Muscle of arm (tissue), 12 donors: Measurements from ENCODE around the gene ST3GAL4. TPM values are rescaled to one million over a fixed set of nuclear protein-coding genes. Genes with fewer than 3 reads are reported as not detected.
"Not testable (repeated sequence)": the region's sequence is repeated elsewhere in the genome, so short reads cannot be mapped to it uniquely, and the experiment has no call there.

Experiments used
- DNase-seq: peaks from one replicate; pipeline ENCODE4 v3.0.0-alpha.2; 2013
- polyA plus RNA-seq, 12 donors: library from polyadenylated mRNA; unstranded; fragments of 120-200 nt; gene quantifications; one replicate each; pipeline ENCODE4 v1.2.1, GENCODE V29; 2013; ENCODE audit not compliant: insufficient read length in 12 of 12

The ST3GAL4 gene
- polyA plus RNA-seq, 12 donors: 15.3 to 29.7 (median 25.2) TPM; not detected in 1

DNA sequence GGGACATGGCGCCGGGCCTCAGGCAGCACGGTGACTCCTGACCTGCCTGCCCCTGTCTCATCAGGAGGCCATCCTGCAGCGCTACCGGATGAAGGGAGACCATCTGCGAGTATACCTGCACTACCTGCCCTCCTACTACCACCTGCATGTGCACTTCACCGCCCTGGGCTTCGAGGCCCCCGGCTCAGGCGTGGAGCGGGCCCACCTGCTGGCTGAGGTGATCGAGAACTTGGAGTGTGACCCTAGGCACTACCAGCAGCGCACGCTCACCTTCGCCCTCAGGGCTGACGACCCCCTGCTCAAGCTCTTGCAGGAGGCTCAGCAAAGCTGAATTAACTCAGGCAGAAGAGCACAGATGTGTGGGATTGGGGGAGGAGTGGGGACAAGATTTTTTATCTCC lies 10.2 kb upstream of the ST3GAL4 start:
- DNase-seq: no peak

DNA sequence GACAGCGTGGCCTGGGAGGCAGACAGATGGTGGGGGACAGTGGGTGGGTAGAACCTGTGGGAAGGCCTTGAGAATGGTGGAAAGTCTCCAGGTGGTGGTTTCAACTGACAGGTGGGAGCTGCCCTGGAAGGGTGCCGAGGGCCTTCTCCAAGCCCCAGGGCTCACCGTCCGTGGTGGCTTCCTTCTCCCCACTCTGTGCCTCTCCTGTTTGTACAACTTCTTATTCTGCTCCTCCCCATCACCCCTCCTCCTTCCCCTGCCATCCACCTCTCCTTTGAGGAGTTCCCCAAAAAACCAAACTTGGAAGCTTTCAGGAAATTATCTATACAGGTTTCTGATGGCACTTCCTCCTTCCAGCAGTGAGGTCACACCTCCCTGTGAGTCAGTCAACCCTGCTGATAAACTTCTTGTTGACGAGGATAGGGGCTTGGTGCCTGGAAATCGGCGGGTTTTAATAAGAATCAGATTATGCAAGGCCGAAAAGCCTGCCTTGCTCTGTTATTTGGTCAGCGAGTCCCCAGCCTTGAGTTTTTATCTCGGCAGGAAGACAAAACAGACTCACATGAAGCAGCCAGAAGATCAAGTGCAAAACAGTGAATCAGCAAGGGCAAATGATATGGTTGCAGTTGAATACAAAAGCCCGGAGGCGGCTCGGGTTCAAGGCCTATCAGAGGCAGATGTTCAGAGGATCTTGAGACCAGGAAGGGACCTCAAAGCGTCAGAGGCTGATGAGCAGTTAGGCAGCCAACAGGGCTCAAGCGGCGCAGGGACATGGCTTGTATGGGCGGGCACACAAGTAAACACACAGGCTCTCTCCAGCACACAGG lies 9.5 kb upstream of the ST3GAL4 start:
- no peak for DNase-seq

DNA sequence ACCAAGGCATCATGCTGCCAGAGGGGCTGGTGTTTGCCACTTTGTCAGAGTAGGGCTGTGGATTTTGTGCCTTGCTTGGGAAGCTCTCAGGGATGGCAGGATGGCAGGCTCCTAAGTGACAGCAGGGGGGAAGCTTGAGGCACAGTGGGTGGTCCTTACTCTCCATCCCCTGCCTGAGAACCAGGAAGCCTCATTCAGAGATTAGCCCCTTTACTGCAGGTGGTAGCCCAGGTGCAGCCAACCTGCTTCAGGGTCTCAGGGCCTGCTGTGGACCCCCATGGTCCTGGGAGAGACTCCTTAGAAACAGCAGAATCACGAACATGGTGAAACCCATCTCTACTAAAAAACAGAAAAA lies 8.9 kb upstream of the ST3GAL4 start:
- DNase-seq: no peak

DNA sequence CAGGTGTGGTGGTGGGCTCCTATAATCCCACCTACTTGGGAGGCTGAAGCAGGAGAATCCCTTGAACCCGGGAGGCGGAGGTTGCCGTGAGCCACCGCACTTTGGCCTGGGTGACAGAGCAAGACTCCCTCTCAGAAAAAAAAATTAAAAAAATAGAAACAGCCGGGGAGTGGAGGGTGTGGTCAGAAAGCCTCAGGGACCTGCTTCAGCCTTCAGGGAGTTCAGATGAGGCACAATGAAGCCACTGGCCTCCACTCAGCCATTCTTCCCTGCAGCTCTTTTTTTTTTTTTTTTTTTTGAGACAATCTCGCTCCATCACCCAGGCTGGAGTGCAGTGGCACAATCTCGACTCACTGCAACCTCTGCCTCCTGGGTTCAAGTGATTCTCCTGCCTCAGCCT lies 8.5 kb upstream of the ST3GAL4 start:
- not testable (repeated sequence) for DNase-seq

DNA sequence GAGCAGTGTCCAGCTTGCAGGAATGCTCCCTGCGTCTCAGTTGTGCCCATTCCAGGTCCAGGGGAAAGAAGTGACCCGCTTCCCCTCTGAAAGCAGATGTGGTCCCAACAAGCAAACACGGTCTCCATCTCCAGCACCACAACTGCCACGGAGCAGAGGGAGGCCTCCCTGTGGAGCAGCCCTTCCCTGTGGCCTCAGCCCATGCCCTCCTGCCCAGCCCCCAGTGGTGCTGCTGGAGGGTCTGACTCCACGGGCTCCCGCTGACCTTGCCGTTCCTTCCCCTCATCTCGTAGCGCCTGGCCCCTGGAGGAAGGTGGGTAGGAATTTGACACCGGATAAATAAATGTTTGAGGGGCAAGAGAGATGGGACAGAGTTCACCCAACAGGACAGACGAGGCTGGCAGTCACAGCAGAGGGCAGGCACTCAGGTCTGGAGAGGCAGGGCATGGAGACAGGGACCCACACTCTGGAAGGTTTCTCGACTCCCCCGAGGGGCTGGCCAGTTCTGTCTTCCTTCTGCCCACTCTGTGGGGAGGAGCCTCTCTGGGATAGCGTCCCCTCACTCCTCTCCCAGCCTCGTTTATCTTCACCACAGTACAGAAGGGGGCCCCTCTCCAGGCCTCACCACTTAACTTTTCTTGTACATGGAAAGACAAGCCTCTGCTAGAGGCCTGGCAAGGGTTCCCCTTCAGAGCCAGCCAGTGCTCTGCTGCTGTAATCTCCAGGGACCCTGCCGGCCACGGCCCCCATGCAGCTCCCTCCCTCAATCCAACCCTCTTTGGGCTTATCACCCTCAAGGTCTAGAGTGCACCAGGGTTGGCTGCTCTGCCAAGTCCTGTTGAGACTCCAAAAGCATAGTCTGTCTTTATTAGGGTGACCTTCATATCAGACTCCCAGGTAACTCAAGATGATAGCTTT lies 7.5 kb upstream of the ST3GAL4 start:
- DNase-seq: no peak

DNA sequence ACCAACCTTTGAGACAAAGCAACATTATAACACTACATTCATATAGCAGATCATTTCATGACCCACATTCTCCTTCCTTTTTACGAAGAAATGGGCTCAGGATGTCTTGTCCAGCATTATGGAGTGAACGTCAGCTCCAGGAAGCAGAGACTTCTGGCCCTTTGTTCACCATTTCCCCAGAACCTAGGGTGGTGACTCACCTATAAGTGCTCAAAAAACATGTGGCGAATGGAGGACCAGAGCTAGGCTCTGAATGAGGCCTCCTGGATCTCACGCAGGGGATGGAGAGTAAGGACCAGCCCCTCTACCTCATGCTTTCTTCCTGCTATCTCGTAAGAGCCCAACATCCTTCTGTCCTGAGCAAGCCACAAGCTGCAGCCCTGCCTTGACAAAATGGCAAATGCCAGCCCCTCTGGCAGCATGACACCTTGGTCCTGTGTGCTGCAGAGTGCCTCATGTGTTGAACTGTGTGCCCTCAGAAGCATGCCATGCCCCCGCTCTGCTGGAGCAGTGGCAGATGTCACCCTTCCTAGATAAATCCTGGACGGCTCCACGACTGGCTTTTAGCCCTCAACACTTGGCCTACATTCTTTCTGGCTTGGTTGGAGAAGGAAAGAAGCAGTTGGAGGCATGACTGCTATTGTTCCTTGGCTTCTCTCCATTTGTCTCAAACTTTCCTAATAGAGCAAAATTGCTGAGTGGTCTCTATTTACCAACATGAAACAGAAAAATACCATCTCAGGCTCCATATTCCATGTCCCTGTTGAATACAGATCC lies 6.5 kb upstream of the ST3GAL4 start:
- peak; percentile 74 for DNase-seq

DNA sequence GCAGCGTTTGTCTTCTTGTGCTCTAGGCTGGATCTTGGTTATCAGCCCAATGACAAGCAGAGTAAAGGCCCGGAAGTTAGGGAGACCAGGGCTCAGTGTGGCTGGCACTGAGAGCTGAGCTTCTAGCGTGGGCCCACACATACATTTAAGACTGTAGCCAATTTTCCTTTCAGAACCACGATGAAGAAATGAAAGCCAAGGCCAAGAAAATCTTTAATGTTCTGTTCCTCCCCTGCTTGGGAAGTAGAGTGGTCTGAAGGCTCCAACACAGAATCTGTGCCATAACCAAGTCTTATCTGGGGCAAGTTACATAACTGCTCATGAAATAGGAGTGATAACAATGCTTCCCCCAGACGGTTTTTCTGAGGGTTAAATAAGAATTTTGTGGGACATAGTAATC lies 4.7 kb upstream of the ST3GAL4 start:
- DNase-seq: no peak

DNA sequence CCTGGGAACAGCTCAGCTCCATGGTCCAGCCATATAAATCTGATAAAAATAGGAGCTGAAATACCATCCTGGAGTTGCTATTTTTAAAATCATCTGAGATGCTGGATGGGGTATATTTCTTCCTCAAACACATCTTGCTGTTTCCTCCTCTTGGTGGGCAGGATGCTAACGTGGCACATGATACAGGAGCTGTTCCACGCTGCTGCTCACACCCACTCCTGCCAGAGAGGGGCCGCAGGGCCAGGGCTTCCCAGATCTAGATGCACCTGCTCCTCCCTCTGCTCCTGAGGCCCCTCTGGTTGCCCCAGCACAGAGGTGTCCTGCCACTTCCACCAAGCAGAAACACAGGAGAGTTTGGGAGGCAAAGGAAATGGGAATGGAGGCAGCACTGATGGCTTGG lies 3.3 kb upstream of the ST3GAL4 start:
- DNase-seq: no peak

DNA sequence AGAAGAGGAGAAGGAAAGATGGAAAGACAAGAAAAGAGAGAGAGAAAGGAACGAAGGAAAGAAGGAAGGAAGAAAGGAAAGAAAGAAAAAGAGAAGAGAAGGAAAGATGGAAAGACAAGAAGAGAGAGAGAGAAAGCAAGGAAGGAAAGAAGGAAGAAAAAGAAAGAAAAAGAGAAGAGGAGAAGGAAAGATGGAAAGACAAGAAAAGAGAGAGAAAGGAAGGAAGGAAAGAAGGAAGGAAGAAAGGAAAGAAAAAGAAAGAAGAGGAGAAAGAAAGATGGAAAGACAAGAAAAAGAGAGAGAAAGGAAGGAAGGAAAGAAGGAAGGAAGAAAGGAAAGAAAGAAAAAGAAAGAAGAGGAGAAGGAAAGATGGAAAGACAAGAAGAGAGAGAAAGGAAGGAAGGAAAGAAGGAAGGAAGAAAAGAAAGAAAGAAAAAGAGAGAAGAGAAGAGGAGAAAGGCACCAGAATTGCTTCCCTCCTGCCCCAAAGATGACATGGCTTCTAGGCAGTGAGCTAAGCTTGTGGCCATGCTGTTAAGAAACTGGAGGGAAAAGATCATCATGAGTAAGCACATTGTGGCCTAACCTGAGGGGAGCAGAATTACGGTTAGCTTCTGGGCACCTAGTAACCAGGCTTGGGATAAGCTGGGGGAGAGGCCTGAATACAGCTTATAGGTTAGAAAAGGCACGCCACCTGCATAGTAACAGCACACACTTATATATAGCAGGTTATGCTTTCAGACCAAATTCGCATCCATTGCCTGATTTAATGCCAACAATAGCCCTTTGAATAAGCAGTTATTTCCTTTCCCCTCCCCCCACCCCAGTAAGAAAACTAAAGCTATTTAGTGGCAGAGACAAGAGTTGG lies 2.3 kb upstream of the ST3GAL4 start:
- no peak for DNase-seq

DNA sequence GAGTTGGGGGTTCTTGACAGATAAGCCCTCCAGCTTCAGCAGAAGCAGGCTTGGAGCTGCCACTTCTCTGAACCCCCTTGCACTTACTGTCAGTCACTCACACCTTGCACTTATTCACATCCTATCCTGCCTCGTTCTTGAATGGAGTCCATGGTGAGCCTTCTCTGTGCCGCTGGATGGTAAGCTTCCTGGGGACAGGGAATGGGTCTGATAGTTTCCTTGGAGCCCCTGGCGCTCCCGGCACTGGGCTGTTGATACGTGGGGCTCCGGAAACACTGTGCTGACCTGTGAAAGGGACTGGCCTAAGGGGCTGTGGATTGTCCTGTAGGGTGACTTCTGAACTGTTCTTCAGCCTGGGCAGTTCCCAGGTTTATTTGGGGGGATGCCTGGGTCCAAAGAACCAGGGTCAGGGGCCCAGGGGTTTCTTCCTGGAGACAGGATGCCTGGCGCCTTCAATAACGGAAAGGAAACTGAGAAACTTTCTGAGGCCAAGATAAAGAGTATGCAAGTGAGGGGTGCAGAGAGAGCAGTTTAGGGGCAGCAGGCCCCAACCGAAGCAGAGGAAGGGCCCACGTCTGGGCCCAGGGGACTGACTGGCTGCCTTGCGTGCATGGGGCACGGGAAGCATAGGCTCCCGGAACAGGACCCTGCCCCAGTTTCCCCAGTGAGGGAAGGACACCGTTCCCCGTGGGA lies 709 bp upstream of the ST3GAL4 start:
- DNase-seq: no peak

DNA sequence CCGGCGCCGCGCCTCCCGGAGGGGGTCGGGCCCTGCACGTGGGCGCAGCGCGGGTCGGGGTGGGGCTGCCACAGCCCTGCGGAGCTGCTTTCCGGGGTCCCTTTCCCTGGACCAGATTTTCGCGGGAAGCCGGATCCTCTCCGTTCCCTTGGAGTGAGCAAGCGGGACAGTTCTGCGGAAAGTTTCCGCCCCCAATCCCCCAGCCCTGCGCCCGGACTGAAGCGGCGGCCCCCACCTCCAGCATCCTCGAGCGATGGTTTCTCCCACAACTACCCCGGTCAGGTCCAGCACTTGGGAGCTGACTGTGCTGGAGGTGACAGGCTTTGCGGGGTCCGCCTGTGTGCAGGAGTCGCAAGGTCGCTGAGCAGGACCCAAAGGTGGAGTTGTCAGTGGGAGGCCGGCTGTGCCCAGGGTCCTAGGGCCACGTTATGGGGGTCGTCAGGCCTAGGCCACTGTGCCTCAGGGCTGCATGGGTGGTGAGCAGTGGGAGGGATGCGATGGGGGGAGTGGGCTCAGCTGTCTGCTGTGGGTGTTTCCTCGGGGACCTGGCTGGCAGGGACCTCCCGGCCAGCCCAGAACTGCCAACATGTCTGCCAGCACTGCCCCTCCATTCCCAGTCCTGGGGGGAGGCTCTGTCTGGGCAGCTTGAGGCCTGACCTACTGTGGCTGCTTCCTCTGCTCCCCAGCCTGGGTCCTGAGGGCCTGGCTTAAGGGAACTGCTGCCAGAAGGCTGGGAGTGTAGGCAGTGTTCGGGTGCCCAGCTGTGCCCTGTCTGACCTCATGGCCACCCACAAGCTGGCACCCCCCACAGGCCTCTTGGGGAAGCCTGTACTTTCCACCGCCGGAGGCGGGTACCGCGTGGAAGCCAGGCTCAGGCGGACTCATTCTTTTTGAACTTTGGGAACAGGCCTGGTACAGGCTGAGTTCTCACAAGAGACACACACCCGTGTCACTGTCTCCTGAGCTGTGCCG lies 726 bp downstream of the ST3GAL4 start:
- no peak for DNase-seq

DNA sequence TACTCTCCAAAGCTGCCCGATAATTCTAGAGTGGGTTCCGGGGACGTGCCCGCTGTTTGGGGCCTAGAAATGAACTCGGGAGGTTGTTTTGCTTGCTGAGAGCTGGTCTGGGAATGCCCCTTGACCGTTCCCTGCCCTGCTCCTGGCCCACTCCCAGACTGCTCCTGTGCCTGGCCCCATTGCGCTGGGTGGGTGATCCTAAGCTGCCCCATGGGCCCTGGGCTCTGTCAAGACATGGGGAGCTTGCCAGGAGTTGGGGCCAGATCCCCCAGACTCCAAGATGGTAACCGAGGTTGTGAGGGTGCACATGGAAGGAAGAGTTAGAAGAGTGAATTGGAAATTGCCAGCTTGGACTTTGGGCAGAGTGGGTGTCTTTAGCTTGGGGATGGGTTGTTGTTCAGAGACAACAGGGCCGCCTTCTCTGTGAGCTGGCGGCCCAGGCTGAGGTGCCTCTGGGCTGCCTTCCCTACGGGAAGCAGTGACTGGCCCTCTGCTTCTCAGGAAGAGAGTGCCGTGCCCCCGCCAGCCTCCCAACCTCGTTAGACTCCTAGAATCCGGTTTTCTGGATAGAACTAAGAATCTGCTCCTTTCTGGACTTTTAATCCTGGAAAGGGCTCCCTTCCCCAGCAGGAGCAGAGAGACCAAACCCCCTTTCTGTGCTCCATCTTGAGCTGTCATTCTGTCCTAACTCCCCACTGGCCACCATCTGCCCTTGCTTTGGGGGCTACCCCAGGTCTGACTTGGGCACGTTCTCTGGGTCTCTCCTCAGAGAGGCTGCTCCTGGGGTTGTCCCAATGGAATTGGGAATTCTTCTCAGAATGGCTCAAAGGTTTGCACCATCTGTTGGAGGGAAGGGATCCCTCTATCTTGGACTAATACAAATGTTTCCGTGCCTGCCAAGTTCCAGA lies 1.8 kb downstream of the ST3GAL4 start:
- DNase-seq: no peak

DNA sequence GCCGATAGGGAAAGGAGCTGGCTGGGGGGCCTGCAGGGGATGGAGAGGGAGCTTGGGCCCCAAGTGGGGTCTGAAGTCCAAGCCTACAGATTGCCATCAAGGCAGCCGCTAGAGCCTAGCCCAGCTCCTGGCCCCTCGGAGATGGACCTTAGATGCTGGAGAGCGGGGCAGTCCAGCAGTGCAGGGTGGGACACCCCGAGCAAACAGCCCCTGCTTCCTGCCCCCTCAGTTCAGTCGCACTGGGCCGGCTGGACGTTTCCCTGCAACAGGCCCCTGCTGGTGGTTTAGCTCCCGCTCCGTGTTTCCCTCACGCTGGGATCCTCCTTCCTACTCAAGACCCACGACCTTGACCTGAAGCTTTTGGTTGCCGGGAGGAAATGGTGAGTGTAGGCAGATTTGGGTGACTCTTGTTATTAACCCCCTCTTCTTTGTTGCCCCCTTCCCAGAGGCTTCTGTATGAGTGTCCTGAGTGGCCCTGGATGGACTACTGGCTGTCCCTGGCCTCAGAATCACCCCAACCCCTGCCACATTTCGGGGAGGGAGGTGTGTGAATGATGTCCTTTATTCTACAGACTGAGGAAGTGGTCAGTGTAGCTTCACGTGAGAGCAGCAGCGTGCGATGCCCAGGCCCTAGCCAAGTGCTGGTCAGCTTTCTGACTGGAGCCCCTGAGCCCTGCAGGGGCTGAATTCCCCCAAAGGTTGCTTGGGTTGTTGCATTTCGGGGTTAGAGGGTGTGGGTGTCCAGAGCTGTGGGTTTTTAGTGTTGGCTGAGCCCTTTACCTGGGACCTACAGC lies 2.7 kb downstream of the ST3GAL4 start:
- DNase-seq: no peak

DNA sequence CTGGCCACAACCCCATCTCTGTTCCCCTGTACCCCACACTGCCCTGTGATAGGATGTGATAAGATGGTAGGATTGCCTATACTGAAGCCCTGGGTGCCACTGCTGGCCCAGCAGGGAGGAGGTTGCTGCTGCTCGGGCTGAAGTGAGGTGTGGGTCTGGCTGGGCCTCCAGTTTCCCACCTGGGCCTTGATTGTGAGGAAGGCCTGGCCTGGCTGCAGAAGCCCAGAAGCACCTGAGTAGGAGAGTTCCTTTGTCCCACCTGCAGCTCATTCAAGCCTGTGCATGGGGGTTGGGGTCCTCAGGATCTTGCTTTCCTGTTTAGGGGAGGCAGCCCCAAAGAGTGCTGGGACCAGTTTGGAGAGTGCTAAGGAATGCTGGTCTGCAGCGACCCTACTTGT lies 3.3 kb downstream of the ST3GAL4 start:
- DNase-seq: no peak

DNA sequence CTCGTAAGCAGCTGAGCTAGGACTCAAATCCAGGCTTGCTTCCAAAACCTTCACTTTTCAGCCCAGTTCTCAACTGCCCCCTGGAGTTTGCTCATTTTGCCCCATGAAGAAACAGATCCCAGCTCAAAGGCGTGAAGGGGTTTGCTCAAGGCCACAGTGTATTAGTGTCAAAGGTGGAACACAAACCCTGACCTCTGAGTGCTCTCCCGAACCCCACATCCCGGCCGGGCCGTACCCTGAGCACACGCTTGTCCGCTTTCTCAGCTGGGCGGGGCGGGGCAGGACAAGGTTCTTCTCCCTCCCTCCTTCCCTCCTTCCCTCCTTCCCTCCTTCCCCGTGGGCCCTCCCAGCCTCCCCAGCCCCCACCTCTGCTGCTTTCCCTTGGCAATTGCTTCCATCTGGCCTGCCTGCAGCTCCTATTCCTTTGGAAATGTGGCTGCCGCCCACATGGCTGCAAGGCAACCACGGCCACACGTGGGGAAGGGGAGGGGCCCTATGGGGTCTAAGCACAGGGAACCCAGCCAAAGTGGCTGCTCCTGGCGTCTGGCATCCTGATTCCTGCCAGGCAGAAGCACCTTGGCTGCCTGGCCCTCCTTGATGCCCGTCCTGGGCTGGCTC lies 4.1 kb downstream of the ST3GAL4 start:
- DNase-seq: peak; percentile 74

DNA sequence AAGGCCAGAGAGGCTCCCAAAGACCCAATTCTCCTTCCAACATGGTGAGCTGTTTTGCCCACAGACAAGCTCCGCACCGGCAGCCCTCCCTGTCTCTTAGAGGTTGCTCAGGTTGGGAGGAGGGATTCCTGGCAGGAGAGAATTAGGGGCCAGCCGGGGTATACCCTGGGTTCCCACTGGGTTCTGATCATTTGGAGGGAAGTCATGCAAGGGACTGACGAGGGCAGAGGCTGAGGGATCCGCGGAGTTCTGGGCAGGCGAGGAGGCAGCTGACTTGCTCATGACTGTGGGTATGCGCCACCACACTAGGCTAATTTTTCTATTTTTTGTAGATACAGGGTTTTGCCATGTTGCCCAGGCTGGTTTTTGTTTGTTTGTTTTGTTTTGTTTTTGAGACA lies 4.6 kb downstream of the ST3GAL4 start:
- no peak for DNase-seq

DNA sequence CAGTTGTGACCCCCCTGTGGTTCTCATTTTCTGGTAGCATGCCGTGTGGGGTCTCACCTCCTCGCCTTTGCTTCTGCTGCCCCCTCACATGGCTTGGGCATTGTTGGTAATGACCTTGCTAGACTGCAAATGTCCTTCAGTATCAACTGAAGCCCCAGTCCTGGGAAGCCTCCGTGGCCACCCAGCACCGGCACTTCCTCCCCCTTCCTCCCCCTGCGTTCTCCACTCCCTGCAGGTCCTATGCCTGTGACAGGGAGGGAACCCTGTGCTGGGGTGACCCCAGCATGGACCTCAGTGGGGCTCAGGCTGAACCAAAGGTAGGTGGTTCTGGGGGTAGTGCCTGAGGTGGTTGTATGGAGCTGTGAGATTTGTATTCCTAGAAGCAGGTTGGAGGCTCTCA lies 5.9 kb downstream of the ST3GAL4 start:
- DNase-seq: no peak
